HuH-7 (cell line): ENCODE results near the gene BABAM1.
A peak's percentile ranks its signal among the peaks of the same experiment; 100 is the strongest.

Experiments used
- DNase-seq: peaks from one replicate; pipeline ENCODE4 v3.0.0; 2011; ENCODE audit warnings: low spot score

The BABAM1 gene

DNA sequence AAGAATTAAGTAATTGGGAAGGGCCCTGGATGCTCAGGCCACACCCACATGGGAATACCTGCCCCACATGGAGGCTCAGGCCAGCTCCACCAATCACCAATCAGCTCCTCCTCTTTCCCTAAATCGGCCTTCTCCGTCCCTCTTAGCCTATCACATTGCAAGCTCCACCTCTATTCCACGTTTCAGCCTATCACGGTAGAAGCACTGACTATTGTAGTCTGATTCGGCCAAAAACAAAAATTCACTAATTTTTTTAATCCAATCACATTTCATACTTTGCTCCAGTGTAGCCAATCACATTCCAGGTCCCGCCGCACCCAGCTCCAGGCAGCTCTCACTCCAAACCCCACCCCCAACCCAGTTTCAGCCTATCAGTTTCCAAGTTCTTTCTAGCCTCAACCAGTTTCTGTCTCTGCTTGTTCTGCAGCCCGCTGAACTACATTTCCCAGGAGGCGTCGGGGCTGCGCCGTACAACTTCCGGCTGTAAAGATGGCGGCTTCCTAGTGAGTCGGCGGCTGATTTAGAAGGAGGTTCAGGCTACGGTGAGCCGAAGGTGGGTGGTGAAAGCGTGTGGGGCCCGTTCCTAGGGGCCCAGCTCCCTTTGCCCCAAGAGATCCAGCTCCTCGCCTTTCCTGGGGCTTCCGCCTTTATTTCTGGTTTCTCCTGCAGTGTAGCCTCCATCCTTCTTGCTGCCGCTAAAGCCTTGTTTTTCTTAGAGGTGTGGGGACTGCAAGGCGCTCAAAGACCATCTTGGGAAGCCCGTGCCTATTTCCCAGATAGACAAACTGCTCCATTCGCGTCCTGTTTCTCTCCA is at the start of gene BABAM1:
BABAM1 (plus strand) TSS at position 469 of the 814 bp plus-strand sequence. CDS start 1,364 bp downstream, outside the sequence.
- peak; percentile 100 for DNase-seq

DNA sequence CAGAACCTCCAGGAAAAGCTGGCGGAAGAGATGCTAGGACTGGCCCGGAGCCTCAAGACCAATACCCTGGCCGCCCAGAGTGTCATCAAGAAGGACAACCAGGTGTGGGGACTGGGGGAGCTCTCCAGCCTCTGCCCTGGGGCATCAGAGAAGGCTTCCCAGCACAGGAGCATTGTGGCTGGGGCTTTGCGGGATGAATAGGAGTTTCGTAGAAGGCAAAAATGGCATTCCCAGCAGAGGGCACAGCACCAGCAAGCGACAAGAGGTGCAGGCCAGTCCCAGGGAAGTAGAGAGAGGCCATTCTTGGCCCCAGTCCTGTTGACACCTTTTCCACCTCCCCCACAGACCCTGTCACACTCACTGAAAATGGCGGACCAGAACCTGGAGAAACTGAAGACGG is 48.0 kb upstream of the BABAM1 start:
- no peak for DNase-seq

DNA sequence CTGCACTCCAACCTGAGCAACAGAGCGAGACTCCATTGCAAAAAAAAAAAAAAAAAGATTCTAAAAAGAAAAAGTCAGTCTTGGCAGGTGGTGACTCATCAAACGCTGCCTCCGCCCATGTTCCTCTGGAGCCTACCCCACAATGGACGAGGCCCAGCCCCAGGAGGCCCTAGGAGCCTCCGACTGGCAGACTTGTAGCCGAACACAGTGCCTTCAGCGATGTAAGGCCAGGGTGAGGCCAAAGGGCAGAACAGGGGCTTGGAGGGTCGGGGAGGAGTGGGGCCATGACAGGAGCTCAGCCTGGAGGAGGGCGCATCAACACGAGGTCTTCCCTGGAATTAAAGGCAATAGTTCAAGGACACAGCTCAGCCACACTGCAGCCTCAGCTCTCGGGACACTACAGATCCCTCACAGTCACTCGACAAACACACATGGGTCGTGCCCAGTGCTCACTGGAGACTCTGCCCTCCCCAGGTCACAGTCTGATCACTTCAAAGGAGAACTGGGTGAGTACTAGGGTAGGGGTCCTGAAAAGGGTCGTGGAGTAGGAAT is 47.0 kb upstream of the BABAM1 start:
- DNase-seq, result no peak

DNA sequence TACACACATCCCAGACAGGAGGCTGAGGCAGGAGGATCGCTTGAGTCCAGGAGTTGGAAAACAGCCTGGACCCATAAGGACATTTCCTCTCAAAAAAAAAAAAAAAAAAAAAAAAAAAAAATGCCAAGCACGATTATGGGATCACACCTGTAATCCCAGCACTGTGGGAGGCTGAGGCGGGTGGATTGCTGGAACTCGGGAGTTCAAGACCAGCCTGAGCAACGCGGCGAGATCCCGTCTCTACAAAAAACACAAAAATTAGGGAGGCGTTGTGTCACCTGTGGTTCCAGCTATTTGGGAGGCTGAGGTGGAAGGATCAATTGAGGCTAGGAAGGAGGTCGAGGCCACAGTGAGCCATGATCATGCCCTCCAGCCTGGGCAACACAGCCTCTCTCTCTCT is 42.2 kb upstream of the BABAM1 start:
- DNase-seq, result no peak

DNA sequence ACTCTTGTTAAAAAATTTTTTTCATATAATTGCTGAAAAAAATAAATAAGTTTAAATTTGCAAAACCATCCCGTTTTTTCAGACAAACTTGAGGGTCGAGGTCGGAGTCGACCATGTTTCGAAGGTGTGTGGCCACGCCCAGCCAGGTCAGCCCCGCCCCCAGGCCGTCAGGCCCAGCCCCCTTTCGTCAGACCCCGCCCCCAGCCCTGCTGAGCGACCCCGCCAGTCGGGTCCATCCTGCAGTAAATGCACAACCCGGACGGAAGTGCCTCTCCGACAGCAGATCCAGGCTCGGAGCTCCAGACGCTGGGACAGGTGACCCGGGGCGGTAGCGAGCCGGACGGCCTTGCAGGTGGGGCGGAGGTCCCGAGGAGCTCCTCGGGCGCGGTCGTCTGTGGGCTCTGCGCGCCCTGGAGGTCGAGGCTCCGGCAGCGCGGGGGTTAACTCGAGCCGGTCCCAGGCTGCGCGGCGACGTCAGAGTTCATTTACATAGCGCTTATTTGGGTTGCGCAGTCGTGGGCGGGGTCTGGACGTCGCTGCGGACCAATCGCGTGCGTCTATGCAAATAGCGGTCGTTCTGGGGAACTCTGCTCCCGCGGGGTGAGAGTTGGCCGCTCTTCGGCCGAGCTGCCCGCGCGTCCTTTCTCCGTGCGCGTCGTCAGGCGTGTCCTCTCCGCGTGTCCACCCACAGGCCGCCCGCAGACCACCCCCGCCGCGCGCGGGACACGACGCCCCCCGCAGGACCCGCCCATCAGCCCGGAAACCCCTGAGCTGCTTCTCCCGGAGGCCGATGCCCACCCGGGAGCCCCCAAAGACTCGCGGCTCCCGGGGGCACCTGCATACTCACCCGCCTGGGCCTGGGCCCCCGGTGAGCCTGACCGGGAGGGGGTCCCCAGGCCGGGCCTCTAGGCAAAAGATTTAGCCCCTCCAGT is 41.0 kb upstream of the BABAM1 start, which contains the start of gene OCEL1:
OCEL1 (plus strand) TSS at position 225 of the 932 bp plus-strand sequence; CDS start at position 247, 22 bp downstream.
- peak; percentile 90 for DNase-seq

DNA sequence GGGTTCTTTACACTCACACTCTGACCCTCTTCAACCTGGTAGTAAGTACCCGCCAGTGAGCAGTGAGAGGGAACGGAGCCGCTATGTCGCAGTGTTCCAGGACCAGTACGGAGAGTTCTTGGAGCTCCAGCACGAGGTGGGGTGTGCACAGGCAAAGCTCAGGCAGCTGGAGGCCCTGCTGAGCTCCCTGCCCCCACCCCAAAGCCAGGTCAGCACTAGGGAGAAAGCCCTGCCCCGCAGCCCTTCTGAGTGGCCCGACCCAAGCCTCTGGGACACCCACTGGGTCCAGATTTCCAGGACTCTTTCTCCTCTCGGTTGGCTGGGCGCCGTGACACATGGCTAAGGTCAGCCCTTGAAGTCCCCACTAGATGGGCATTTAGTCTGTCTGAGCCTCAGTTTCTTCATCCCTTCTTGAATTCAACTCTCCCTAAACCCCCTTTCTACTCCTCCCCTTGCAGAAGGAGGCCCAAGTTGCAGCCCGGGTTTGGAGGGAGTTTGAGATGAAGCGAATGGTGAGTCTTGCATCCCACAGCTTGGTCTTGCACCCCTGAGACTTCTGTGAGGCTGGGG is 39.4 kb upstream of the BABAM1 start:
- no peak for DNase-seq

DNA sequence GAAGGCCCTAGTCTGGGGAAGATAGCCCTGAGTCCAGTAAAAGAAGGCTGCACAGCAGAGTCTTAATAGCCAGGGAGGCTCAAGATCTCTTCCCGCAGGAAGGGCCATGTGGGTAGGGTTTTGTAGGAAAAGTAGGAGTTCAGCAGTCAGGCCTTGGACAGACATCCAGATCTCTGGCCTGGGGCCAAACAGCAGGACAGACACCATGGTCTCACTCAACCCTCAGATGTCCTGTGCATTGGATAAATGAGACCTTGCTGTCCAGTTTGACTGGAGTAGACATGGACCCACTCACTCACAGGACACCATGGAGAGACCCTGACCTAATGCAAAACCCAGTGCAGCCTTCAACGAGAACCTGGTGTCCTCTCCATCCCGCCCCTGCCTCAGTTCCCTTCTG is 37.4 kb upstream of the BABAM1 start:
- no peak for DNase-seq

DNA sequence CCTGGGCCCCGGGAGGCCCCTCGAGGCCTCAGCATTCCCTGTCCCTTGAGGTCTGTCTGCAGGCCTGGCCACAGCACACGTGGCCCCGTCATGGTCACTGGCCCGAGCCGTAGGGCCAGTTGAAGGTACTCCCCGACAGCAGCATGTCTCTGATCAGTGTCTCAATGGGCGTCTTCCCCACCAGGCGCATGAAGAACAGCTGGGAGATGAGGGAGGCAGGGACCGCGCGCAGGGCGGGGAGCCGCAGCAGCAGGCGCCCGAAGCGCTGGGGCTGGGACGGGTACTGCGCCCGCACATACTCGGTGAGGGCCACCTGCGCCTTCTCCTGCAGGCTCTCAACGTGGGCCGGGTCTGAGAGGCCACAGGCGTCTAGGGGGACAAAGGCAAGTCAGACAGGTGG is 35.0 kb upstream of the BABAM1 start:
- DNase-seq, result no peak

DNA sequence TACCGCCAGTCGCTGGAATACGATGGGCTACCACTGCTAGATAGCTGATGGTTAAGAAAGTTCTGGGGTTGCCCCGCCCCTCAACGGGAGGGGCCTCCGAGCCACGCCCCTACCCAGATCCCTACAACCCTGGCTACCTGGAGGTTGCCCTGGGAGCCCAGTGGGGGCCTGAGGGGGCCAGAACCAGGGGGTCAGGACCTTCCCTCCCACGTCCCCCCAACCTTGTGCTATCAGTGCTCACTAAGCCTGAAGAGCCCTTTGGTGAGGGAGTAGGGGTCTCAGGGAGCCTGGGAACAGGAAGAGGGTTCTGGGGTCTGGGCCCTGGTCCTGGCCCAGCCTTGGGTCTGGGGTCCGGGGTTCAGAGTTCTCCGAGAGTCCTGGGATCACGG is 32.3 kb upstream of the BABAM1 start:
- no peak for DNase-seq

DNA sequence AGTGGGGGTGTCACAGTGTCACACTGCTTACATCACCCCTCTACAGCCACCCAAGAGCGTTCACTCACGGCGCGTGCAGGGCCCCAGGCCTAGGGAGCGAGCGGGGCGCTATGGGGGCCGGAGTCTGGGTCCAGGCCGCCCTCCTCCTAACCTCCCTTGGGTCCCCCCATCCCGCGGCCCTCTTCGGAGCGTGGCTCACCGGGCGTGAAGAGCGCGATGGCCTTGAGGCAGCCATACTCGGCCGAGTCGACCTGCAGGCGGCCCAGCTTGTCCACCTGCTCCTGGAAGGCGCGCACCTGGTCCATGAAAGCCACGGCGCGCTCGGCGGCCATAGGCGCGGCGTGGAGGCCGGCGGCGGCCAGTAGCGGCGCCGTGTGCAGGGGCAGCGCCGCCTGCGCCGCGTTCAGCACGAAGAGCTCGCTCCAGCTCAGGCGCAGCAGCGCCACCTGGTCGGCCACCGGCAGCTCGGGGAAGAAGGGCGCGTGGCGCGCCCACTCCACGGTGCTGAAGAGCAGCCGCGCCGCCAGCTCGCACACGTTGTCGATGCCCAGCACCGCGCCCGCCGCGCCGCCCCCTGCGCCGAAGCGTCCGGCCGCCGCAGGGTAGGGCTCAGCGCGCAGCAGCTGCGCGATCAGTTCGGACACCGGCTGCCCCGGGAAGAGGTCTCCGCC is 31.8 kb upstream of the BABAM1 start:
- no peak for DNase-seq

DNA sequence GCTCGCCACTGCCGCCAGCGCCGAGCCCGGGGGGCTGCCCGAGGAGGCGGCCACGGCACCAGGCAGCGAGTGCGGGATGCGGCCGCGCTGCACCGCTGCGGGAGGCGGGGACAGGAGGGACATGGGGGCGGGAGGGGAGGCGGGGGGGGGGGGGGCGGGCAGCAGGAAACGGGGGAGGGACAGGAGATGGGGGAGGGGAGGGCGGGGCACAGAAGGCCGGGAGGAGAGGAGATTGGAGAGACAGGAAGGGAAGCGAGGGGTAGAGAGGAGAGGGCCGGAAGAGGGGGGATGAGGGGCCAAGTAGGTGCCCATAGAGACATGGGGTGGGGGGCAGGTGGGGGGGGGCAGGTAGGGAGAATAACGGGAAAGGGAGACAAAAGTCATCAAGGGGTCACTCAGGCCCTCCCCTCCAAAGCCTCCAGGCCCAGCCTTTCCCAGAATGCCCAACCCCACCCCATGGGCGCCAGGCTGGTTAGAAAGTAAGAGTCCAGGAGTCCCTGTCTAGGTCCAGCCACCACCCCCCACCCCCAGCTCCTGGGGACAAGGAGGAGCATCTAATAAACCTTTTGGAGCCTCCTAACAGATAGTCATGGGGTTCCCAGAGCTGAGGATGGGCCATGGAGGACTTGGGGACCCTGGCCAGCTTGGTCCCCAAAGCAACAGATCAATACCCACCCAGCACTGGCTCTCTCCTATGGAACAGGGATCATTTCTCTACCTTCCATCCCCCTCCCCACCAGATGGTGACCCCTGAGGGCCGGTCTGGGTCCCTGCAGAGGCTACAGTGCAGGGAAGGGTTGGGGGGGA is 31.1 kb upstream of the BABAM1 start:
- no peak for DNase-seq

DNA sequence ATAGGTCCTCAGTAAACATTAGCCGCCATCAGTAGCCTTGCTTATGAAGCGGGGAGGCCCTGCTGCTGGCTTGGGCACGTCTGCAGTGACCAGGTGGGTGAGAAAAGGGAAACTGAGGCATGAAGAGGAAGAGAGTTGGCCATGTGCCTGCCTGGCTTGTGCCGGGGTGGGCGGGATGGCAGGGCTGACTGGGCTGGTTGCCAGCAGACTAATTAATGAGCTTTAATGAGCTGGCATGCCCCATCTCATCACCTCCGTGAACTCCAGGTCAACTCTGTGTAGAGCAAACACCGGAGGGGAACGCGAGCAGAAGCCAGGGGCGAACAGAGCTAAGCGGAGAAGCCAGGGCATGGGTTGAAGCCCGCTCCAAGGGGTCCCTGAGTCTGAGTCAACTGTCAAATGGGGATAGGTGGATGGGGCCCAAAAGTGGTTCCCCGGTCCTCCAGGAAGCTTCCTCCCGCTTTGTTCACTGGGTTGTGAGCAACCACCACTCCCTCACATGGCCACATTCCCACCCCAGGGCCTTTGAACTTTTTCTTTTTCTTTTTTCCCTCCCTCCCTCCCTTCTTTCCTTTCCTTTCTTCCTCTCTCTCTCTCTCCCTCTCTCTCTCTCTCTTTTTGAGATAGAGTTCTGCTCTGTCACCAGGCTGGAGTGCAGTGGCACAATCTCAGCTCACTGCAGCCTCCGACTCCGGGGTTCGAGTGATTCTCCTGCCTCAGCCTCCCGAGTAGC is 30.3 kb upstream of the BABAM1 start:
- no peak for DNase-seq

DNA sequence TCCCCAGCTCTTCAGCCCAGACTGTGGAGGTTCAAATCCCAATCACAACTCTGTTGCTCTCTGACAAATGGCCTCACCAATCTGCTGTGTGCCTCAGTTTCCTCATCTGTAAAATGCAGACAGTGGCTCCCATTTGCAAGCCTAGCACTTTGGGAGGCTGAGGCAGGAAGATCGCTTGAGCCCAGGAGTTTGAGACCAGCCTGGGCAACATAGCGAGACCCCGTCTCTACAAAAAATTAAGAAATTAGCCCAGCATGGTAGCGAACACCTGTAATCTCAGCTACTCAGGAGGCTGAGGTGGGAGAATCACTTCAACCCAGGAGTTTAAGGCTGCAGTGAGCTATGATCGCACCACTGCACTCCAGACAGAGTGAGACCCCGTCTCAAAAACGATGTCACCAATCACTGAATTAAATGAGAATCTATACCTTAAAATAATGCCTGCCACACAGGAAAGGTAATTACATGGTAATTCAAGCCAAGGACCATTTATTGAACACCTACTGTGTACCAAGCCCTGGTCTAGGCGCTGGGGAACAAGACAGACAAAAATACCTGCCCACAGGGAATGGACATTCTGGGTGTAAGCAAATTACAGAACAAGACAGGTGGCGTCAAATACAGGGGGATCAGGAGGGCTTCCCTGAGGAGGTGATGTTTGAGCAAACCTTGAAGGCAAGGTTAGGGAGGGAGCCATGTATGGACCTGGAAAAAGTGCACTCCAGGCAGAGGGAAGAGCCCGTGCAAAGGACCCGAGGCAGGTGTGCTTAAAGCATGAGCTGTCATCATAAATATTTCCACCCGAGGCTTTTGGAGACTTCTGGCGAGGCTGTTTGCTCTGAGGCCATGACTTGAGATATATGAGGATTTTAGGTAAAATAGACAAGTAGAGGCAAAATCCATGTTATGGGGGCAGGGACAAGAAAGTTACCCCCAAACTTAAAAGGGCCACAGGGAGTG is 29.2 kb upstream of the BABAM1 start:
- DNase-seq, result no peak

DNA sequence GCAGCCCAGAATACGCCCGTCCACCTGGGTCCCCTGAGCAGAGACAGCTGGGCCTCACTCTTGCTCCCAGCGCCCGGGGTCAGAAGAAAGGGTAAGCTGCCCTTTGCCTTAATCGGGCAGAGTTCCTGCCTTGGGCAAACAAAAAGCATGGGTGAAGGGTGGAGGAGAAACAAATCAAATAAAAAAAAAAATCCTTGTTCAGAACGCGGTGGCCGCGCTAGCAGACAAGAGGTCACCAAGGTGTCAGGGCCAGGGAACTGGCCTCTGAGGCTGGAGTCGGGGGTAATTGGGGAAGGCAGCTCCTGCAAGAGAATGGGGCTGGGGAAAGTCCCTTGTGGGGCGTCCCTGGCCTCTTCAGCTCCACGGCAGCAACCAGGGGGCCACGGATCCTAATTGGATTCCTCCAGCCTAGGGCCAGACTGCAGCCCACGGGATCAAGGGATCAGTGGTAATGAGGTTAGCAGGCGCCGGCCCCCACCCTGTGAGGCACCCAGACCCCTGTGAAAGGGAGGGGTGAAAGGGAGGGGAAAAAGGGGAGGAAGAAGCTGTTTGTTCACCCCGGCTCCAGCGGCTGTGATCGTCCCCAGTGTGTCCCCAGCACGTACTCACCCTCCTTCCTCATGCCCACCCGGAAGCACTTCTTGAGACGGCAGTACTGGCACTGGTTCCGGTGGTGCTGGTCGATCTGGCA is 27.0 kb upstream of the BABAM1 start:
- DNase-seq, result peak; percentile 76

DNA sequence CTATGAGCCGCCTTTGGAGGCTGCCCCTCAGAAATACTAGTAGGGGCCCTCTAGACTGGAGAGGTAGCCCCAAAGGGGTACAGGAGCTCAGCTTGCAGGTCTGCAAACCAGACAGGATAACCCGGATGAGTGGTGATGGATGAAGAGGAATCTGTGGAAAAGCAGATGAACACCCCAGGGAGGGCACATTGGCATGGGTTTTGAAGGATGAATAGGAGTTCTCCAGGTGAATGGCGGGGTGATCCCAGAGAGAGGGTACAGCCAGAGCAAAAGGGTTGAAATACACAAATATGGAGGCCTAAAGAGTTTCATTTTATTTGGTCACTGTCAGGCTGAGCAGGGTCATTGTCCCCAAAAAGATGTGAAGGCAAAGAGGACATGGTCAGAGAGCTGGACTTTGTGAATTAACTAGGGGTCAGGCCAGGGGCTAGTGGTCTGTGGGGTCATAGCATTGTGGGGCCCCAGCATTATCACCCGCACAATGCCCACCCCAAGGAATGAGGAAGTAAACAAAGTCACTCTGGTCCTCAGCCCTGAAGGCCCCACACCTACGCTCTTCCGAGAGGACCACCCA is 26.3 kb upstream of the BABAM1 start:
- DNase-seq, result no peak

DNA sequence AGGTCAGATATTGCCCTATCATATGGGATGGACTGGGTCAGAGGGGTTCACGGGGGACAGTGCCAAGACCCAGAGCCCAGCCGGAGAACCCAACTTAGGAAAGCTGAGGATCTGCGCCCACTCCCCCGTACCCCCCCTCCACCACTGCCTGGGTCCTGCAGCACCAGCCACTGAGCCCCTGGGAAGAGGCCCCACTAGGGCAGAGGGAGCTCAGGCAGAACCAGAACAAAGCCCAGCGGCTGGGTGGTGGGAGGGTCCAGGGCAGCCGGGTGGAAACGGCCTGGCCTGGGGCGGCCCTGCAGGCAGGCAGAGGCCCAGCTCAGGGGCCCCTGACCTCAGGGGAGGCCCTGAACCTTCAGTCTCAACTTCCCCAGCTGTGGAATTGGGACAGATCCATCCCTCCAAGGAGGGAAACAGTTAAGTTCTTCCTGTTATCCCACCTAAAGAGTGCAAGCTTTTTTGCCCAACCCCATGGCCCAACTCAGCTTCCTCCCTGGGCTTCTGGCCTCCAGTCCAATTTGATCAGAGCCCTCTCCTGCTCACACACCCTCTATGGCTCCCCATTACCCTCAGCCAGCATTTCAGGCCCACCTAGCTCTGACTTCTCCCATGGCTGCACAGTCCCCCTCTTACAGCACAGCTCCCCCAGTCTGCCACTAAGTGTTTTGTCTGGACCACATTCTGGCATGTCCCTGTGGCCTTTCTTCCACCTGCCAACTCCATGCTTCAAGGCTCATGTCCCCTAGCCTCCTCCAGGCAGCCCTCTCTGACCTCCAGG is 24.6 kb upstream of the BABAM1 start:
- no peak for DNase-seq

DNA sequence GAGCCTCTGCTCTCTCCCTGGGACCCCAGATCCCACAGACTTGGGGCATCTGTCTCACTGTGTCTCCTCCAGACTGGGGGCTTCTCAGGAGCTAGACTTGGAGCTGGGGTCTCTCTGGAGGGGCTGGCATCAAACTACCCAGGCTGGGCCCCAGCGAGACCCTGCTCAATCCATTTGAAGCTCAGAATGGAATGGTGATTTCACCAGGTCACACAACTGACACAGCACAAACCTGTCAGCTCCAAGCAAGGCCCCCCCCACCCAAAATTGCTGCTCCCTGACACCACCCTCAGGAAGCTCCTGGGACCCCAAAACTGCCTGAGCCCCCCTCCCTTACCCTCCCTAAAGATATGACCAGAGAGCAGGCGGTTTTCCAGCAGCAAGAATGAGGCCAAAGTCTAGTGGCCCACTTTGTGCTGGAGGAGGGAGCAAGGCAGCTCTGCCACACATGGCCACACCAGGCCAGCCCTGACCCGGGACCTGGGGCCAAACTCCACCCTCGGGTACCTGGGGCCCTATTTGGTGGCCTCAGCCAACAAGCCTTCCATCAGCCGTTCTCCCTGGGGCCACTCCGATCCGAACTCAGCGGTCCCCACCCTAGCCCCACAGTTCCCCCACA is 23.9 kb upstream of the BABAM1 start:
- no peak for DNase-seq
